Right ventricle myocardium inferior (tissue), 1 donor: ENCODE measurements around the gene PTPRA. TPM values are rescaled to one million over a fixed set of nuclear protein-coding genes. Genes with fewer than 3 reads are reported as not detected.

ENCODE experiments used
- ATAC-seq: fragments of 200-7000 bp; cut with Tn5 transposase; one replicate; pipeline ENCODE4 v1.9.1; 2020; ENCODE audit warnings: mild to moderate bottlenecking, moderate library complexity
- DNase-seq: peaks from one replicate; pipeline ENCODE4 v3.0.0; 2021; ENCODE audit errors: missing footprints
- intact Hi-C: fragments of 100-400 bp; cut with DNase I; formaldehyde crosslinking; loops from one replicate; pipeline ENCODE4 v1.11.0; 2022
- total RNA-seq: library from RNA; stranded (reverse); fragmentation: NEBNext Ultra II Directional; extraction: Animal tissue kit (Norgen Biotek cat#: 25700); gene quantifications from one replicate; pipeline ENCODE4 v1.2.1, GENCODE V29; 2021
- donor health status: DM: no; HTN: yes; CAD: no; lungs with severe emphysema.

Gene PTPRA
- total RNA-seq, 1 donor from 2014 or later = 26.5 TPM

GRCh38 chr20:2956480-2956879 is 83.2 kb downstream of the PTPRA start:
- ATAC-seq (no peak), DNase-seq (no peak)
- intact Hi-C loops = no loop called here

- ATAC-seq = no peak
- DNase-seq = no peak
- intact Hi-C loops = no loop called here
Observed at GRCh38 chr20:2967841-2968240, 94.6 kb downstream of the PTPRA start.

DNA sequence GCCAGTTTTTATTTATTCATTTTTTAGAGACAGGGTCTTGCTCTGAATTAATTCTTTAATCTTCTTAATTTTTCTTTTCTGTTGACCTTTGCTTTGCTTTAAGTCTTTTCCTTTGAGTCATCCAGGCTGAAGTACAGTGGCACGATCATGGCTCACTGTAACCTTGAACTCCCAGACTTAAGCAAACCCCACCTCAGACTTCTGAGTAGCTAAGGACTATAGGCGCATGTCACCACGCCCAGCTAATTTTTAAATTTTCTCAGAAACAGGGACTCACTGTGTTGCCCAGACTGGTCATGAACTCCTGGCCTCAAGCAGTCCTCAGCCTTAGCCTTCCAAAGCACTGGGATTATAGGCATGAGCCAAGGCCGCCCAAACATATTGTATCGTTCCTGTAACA is 98.8 kb downstream of the PTPRA start:
- no peak for DNase-seq
- ATAC-seq = no peak
- intact Hi-C loops = no loop called here

DNA sequence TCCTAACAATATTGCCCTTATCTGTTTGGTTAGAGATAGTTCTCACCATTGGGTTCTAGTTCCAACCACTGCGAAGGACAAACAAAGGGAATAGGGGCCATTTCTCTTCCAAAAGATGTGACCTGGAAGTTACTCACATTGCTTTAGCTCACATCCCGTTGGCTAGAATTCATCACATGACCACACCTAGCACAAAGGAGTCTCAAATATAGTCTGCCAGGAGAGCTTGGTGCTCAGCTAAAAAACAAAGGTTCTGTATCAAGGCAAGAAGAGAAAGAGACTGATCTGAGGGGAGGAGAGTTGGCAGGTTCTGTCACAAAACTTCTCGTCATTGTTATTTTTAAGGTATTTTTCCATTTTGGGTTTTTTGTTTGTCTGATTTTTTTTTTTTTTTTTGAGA is 100.3 kb downstream of the PTPRA start:
- DNase-seq (no peak), ATAC-seq (no peak)
- intact Hi-C loops = no loop called here

GRCh38 chr20:2978519-2978918 is 105.2 kb downstream of the PTPRA start:
- intact Hi-C loops = no loop called here
- DNase-seq (no peak), ATAC-seq (no peak)

DNA sequence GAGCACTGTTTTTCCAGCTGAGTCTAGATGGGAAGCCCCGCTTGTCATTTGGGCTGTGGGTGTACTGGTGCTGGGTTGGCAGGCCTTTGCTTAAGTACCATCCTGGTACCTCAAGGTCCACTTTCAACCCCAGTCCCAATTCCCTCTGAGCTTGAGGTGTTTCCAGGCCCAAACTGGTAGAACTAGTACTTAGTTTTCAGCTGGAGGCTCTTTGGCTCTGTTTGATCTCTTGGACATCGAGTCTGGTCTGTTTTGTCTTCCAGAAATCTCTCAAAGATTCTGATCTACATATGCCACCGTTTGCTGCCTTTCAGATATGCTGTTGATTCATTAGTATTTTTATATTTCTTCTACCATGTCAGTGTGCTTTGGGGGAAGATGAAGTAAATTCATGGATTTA is 108.4 kb downstream of the PTPRA start:
- ATAC-seq = no peak
- intact Hi-C loops = loop anchor here (10.0 kb wide), 1 partner anchor 107 kb away; the partner anchor contains the start of gene PTPRA
- DNase-seq = no peak

DNA sequence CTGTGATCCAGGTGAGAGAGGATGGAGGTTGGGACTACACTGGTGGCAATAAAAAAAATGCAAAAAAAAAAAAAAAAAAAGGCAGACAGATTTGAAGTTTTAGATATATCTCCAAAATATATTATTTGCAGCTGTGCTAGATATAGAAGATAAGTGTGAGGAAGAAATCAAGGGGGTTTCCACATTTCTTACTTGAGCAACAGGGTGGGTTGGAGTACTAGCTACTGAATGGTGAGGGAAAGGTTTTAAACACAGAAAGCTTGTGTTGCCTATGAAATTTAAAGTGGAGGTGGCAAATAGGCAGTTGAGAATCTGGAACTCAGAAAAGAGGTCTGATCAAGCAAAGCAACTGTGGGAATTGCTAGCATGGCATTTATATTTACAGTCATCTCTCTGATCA is 110.2 kb downstream of the PTPRA start:
- ATAC-seq (no peak), DNase-seq (no peak)
- intact Hi-C loops = loop anchor here (10.0 kb wide), 1 partner anchor 109 kb away; the partner anchor contains the start of gene PTPRA

DNA sequence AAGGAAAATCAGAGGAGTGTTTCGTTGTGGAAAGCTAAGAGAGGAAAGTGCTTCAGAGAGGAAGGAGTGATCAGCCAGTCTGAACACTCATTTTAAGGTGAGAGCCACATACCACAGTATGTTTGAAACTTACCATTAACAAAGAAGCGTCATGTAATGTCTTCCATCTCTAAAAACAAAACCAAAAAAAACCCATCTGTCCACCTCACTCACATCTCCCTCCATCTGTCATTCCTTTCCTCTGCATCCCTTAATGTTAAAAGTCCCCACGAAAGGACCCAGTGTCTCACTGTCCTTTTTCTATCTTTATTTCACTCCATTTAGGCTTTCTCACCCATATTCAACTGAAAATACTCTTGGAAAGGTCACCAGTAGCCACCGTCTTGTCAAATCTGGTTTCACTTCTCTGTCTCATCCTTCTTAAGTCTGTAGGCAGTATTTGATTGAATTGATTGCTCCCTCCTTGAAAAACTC is 110.8 kb downstream of the PTPRA start:
- ATAC-seq (no peak), DNase-seq (no peak)
- intact Hi-C loops = loop anchor here (10.0 kb wide), 1 partner anchor 109 kb away; the partner anchor contains the start of gene PTPRA

GRCh38 chr20:2984956-2985661 is 111.8 kb downstream of the PTPRA start:
- DNase-seq (no peak), ATAC-seq (no peak)
- intact Hi-C loops = loop anchor here (10.0 kb wide), 1 partner anchor 110 kb away; the partner anchor contains the start of gene PTPRA

- ATAC-seq (no peak), DNase-seq (no peak)
- intact Hi-C loops = loop anchor here (10.0 kb wide), 1 partner anchor 112 kb away; the partner anchor contains the start of gene PTPRA
Observed at GRCh38 chr20:2986466-2986865, 113.2 kb downstream of the PTPRA start.

DNA sequence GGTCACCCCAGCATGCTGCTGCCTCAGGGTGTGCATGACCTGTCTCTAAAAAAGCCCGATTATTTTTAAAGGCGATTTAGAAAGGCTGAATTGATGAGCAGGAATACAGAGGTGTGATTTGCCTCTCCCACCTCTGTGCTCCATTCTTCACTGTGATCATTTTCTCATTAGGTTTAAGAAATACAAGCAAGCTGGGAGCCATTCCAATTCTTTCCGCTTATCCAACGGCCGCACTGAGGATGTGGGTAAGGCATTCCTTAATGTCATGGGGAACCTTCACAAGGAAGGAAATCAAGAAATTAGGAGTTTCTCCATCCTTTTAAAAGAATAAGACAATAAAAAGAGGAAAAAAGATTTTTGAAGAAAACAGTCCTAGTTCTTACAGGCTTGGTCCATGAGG is 114.6 kb downstream of the PTPRA start:
- ATAC-seq = no peak
- intact Hi-C loops = loop anchor here (10.0 kb wide), 1 partner anchor 113 kb away; the partner anchor contains the start of gene PTPRA
- DNase-seq = no peak

GRCh38 chr20:2991532-2991931 is 118.3 kb downstream of the PTPRA start:
- no peak for DNase-seq
- ATAC-seq = no peak
- intact Hi-C loops = no loop called here

DNA sequence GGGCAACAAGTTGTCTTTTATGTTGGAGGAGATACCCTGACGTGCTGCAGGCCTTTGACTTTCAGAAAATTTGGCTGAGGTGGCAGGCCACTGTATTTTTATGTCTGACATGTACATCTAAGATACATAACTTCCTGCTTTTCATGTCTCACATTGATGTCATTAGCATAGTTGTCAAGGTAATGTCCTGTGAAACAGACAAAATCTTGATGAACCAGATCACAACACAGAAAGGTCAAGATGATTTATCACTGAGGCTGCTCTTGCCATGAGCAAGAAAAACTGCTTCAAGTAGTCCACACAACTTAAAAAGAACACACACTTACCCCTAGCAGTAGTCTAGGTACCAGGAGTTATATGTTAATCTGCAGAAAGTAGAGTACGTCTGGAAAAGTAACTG is 120.0 kb downstream of the PTPRA start:
- intact Hi-C loops = no loop called here
- no peak for DNase-seq
- no peak for ATAC-seq

GRCh38 chr20:2995796-2996195 is 122.5 kb downstream of the PTPRA start:
- ATAC-seq (no peak), DNase-seq (no peak)
- intact Hi-C loops = no loop called here

- DNase-seq (no peak), ATAC-seq (no peak)
- intact Hi-C loops = no loop called here
Observed at GRCh38 chr20:2998728-2999127, 125.4 kb downstream of the PTPRA start.

DNA sequence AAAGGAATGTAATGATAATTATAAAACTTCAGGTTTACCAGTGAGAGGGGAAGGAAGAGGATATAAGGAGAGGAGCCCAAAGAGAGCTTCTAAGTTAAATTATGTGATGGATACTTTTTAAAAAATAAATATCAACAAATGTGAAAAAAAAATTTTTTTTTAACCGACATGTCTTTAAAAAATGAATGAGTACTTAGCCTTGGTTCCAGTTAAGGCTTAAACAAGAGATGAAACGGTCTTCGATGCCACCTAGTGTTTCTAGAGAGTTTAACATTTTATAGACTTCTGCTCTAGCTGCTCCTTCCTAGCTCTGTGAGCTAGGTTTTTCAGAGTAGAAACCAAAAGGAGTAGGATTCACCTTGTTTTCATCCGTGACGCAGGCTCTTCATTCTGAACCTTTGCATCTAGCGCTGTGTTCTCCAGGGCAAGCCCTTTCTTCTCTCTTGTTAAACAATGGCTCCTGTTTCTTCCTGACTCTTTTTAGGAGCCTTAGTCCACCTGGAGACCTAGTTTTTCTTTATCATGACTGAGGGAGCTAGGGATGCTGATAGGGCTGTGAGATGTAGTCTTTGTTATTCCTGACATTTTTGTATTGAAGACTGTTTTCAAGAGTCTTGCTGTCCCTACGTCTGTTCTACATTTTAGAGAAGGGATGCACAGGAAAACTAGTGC is 127.7 kb downstream of the PTPRA start:
- no peak for DNase-seq
- intact Hi-C loops = loop anchor here (5.0 kb wide), 1 partner anchor 254 kb away; no protein-coding TSS in a partner anchor
- no peak for ATAC-seq

DNA sequence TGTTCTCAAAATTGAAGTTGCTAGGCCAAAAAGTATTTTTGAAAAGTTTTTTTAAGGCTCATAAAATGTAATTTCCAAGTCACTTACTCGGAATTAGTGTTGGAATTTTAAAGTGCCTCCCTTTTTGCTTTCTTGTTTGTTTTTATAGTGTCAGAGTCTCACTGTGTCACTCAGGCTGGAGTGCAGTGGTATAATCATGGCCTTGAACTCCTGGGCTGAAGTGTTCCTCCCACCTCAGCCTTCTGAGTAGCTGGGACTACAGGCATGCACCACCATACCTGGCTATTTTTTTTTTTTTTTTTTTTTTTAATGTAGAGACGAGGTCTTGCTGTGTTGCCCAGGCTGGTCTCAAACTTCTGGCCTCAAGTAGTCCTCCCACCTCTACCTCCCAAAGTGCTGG is 130.1 kb downstream of the PTPRA start:
- no peak for ATAC-seq
- intact Hi-C loops = loop anchor here (5.0 kb wide), 1 partner anchor 256 kb away; no protein-coding TSS in a partner anchor

GRCh38 chr20:3010985-3011723 is 137.9 kb downstream of the PTPRA start:
- intact Hi-C loops = no loop called here
- ATAC-seq = no peak
- DNase-seq = no peak

More for the DNA sequence above, 130.1 kb downstream of the PTPRA start:
- DNase-seq = no peak

DNA sequence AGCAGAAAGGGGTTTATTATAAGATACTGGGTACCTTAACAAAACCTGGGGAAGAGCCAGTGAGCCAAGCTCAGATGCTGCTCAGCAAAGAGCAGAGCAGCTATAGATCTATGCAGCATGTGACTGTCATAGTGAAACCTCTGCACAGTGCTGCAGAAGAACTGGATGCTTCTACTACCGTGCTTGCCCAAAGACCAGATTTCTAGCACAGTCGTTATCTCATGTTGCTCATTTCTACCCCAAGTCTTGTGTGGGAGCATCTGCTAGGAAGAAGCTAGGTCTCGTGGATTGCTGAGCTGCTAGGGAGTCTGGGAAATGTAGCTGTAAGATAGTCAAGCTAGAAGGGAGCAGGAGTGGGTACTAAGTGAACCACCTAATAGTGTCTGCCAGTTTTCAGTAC is 138.5 kb downstream of the PTPRA start:
- intact Hi-C loops = no loop called here
- DNase-seq (no peak), ATAC-seq (no peak)
